Renal cortex interstitium (tissue), 11 donors: Measurements from ENCODE around the gene PSENEN. TPM values are rescaled to one million over a fixed set of nuclear protein-coding genes. Genes with fewer than 3 reads are reported as not detected.
"Not testable (repeated sequence)": the region's sequence is repeated elsewhere in the genome, so short reads cannot be mapped to it uniquely, and the experiment has no call there.

Experiments used
- DNase-seq, 11 donors: peaks; one replicate each; pipeline ENCODE4 v3.0.0-alpha.2; 2013; ENCODE audit warnings: low read depth in 9 of 11, low spot score in 4 of 11; ENCODE audit errors: extremely low read depth in 1 of 11
- polyA plus RNA-seq, 3 donors: library from polyadenylated mRNA; unstranded; fragments of 120-200 nt; gene quantifications; one replicate each; pipeline ENCODE4 v1.2.1, GENCODE V29; 2013; ENCODE audit not compliant: insufficient read length in 3 of 3

The PSENEN gene
- polyA plus RNA-seq, 3 donors = 59.6 to 66.5 (median 65.4) TPM

- no peak for DNase-seq
These were observed 10.3 kb downstream of the PSENEN start for GRCh38 chr19:35755550-35756376.

- peak in 1 of 11 donors; percentile 39 for DNase-seq
These were observed 11.2 kb downstream of the PSENEN start, which contains the start of gene HSPB6 for GRCh38 chr19:35756377-35757230. Gene HSPB6, minus strand, starts transcription at chr19:35757029. Its CDS starts 21 bp downstream, at chr19:35757008.

GRCh38 chr19:35757231-35757748 lies 11.8 kb downstream of the PSENEN start:
- peak in 1 of 11 donors; percentile 48 for DNase-seq

- peak; percentile 95 to 99 (median 98) for DNase-seq
These were observed 12.5 kb downstream of the PSENEN start, which contains the start of gene PROSER3 for GRCh38 chr19:35757749-35758608. Gene PROSER3, plus strand, starts transcription at chr19:35758176. Its CDS starts 40 bp downstream, at chr19:35758216.

- no peak for DNase-seq
These were observed 14.2 kb downstream of the PSENEN start for GRCh38 chr19:35759697-35760096.

GRCh38 chr19:35760711-35761349 lies 15.4 kb downstream of the PSENEN start:
- no peak for DNase-seq

- DNase-seq = no peak
These were observed 19.2 kb downstream of the PSENEN start for GRCh38 chr19:35764432-35765315.

- DNase-seq = no peak
These were observed 21.2 kb downstream of the PSENEN start for GRCh38 chr19:35766571-35767104.

- peak in 2 of 11 donors; percentile 52 to 67 for DNase-seq
These were observed 22.0 kb downstream of the PSENEN start for GRCh38 chr19:35767288-35768081.

GRCh38 chr19:35768082-35768421 lies 22.6 kb downstream of the PSENEN start:
- DNase-seq = no peak

- not testable (repeated sequence) for DNase-seq
These were observed 26.9 kb downstream of the PSENEN start for GRCh38 chr19:35772362-35772761.

GRCh38 chr19:35773020-35773806 lies 27.8 kb downstream of the PSENEN start:
- DNase-seq = no peak

- DNase-seq = no peak
These were observed 29.0 kb downstream of the PSENEN start for GRCh38 chr19:35774274-35775045.

- DNase-seq = no peak
These were observed 29.5 kb downstream of the PSENEN start for GRCh38 chr19:35775046-35775297.
